H1 (cell line): Measurements from ENCODE around the gene RAB11FIP5. TPM values are rescaled to one million over a fixed set of nuclear protein-coding genes. Genes with fewer than 3 reads are reported as not detected.

Experiments used
- CTCF ChIA-PET: fragments of 300-600 bp; sonication (Branson Sonifier 250); formaldehyde crosslinking; loops from one replicate; lab custom pipeline; 2021; ENCODE audit not compliant: partially characterized antibody; lab: Charles Lee
- POLR2A ChIA-PET: fragments of 300-600 bp; sonication (Branson Sonifier 250); formaldehyde crosslinking; loops from one replicate; lab custom pipeline; 2021; ENCODE audit warnings: inconsistent platforms; ENCODE audit not compliant: partially characterized antibody; lab: Charles Lee
- DNase-seq, 2 experiments: peaks; one replicate each; pipeline versions ENCODE4 v3.0.0 to v3.0.0-alpha.2; 2010 to 2022; ENCODE audit warnings: low spot score in 2 of 2, low read depth in 1 of 2, mixed read lengths in 1 of 2
- FAIRE-seq: peaks from 2 replicates; lab custom pipeline; 2011; peaks lifted over from hg19 to GRCh38; lab: Jason Lieb, UNC
- H2AFZ ChIP-seq: 2 replicates; pipeline ENCODE4 v1.8.1; 2012; ENCODE audit warnings: low read length, inconsistent platforms
- H2AK5ac ChIP-seq: 2 replicates; pipeline ENCODE4 v1.6.1; 2013; ENCODE audit warnings: low read depth, low read length
- H2BK120ac ChIP-seq: replicated peaks from 2 replicates; pipeline ENCODE3; 2013; ENCODE audit warnings: low read depth, low read length, inconsistent platforms
- H2BK12ac ChIP-seq: 2 replicates; pipeline ENCODE4 v1.6.1; 2013; ENCODE audit warnings: low read depth, low read length
- H2BK15ac ChIP-seq: 2 replicates; pipeline ENCODE4 v1.6.1; 2013; ENCODE audit warnings: low read length
- H2BK20ac ChIP-seq: 2 replicates; pipeline ENCODE4 v1.6.1; 2013; ENCODE audit warnings: low read length
- H2BK5ac ChIP-seq: 2 replicates; pipeline ENCODE4 v1.6.1; 2013; ENCODE audit warnings: low read depth, low read length
- H3K14ac ChIP-seq: 2 replicates; pipeline ENCODE4 v1.6.1; 2013; ENCODE audit warnings: inconsistent platforms; ENCODE audit not compliant: insufficient read length
- H3K18ac ChIP-seq: 2 replicates; pipeline ENCODE4 v1.6.1; 2013; ENCODE audit warnings: low read length; ENCODE audit errors: extremely low read depth
- H3K23ac ChIP-seq: 2 replicates; pipeline ENCODE4 v1.6.1; 2013; ENCODE audit warnings: inconsistent platforms; ENCODE audit not compliant: insufficient read length
- H3K23me2 ChIP-seq: 2 replicates; pipeline ENCODE4 v1.6.1; 2013; ENCODE audit warnings: low read depth, low read length
- H3K27ac ChIP-seq: 2 replicates; pipeline ENCODE4 v1.6.1; 2011; ENCODE audit warnings: low read depth, low read length, inconsistent platforms
- H3K27me3 ChIP-seq, 4 experiments: replicated peaks in 1 of 4; 1 replicate in 1 of 4; 2 replicates in 3 of 4; pipeline versions ENCODE4 v1.6.1 to v1.8.1; 2011 to 2013; ENCODE audit warnings: low read length in 3 of 4, mild to moderate bottlenecking in 3 of 4, inconsistent platforms in 2 of 4, mixed read lengths in 2 of 4, moderate library complexity in 1 of 4; ENCODE audit not compliant: control insufficient read depth in 3 of 4, insufficient read depth in 3 of 4; ENCODE audit errors: extremely low read depth in 1 of 4
- H3K36me3 ChIP-seq, 4 experiments: 2 replicates each; pipeline versions ENCODE4 v1.6.1 to v1.8.1; 2011 to 2013; ENCODE audit warnings: mild to moderate bottlenecking in 4 of 4, low read length in 3 of 4, moderate library complexity in 2 of 4, control low read depth in 1 of 4, inconsistent platforms in 1 of 4; ENCODE audit not compliant: insufficient read depth in 4 of 4, control insufficient read depth in 2 of 4
- H3K4ac ChIP-seq: replicated peaks from 2 replicates; pipeline ENCODE3; 2013; ENCODE audit warnings: low read length, low read depth, mixed read lengths, inconsistent platforms; ENCODE audit not compliant: insufficient read length
- H3K4me1 ChIP-seq, 4 experiments: replicated peaks in 1 of 4; 1 replicate in 1 of 4; 2 replicates in 3 of 4; pipeline versions ENCODE4 v1.6.1 to v1.8.1; 2011 to 2013; ENCODE audit warnings: low read length in 3 of 4, inconsistent platforms in 2 of 4, mixed read lengths in 1 of 4; ENCODE audit not compliant: insufficient read depth in 4 of 4, control insufficient read depth in 3 of 4
- H3K4me2 ChIP-seq, 2 experiments: 2 replicates each; pipeline versions ENCODE4 v1.6.1 to v1.8.1; 2011 to 2013; ENCODE audit warnings: low read depth in 2 of 2, low read length in 2 of 2, control low read depth in 1 of 2, inconsistent platforms in 1 of 2, mild to moderate bottlenecking in 1 of 2; ENCODE audit not compliant: insufficient read depth in 1 of 2
- H3K4me3 ChIP-seq, 4 experiments: fragments of 200-600, 300-600 bp in 1 of 4; sonication (generic), shearing (Covaris generic), sonication (Bioruptor Twin) in 1 of 4; 2 replicates each; pipeline versions ENCODE4 v1.5.1 to v1.8.1; 2011 to 2016; ENCODE audit warnings: low read length in 4 of 4, low read depth in 3 of 4, control low read depth in 2 of 4, inconsistent platforms in 2 of 4, mild to moderate bottlenecking in 2 of 4, mixed read lengths in 1 of 4, moderate library complexity in 1 of 4; ENCODE audit not compliant: insufficient read depth in 2 of 4; ENCODE audit errors: extremely low read depth in 1 of 4
- H3K56ac ChIP-seq: replicated peaks from 2 replicates; pipeline ENCODE3; 2013; ENCODE audit warnings: low read depth, mild to moderate bottlenecking, mixed read lengths, low read length, inconsistent platforms; ENCODE audit not compliant: insufficient read length
- H3K79me1 ChIP-seq: 2 replicates; pipeline ENCODE4 v1.6.1; 2013; ENCODE audit warnings: low read depth, low read length, control low read depth
- H3K79me2 ChIP-seq, 2 experiments: 2 replicates each; pipeline versions ENCODE4 v1.6.1 to v1.8.1; 2012 to 2013; ENCODE audit warnings: low read length in 2 of 2, mild to moderate bottlenecking in 2 of 2, inconsistent platforms in 1 of 2; ENCODE audit not compliant: insufficient read depth in 2 of 2, control insufficient read depth in 1 of 2
- H3K9ac ChIP-seq, 4 experiments: replicated peaks in 1 of 4; 1 replicate in 1 of 4; 2 replicates in 3 of 4; pipeline versions ENCODE4 v1.6.1 to v1.8.1; 2011 to 2013; ENCODE audit warnings: low read depth in 3 of 4, low read length in 3 of 4, control low read depth in 2 of 4, mild to moderate bottlenecking in 2 of 4, moderate library complexity in 2 of 4, inconsistent platforms in 1 of 4; ENCODE audit errors: extremely low read depth in 1 of 4
- H3K9me3 ChIP-seq, 2 experiments: 2 replicates each; pipeline versions ENCODE4 v1.6.1 to v1.8.1; 2012 to 2013; ENCODE audit warnings: mild to moderate bottlenecking in 2 of 2, moderate library complexity in 2 of 2, control low read depth in 1 of 2, inconsistent platforms in 1 of 2, low read depth in 1 of 2, low read length in 1 of 2, mixed read lengths in 1 of 2; ENCODE audit not compliant: insufficient read depth in 2 of 2
- H4K20me1 ChIP-seq, 2 experiments: replicated peaks in 1 of 2; 2 replicates each; pipeline versions ENCODE3 to v1.8.1; 2011 to 2013; ENCODE audit warnings: inconsistent platforms in 2 of 2, low read length in 2 of 2, mild to moderate bottlenecking in 1 of 2; ENCODE audit not compliant: insufficient read depth in 2 of 2, control insufficient read depth in 1 of 2
- H4K5ac ChIP-seq: 2 replicates; pipeline ENCODE4 v1.6.1; 2013; ENCODE audit warnings: low read length, low read depth, mixed read lengths, inconsistent platforms; ENCODE audit not compliant: insufficient read length
- H4K8ac ChIP-seq: 2 replicates; pipeline ENCODE4 v1.8.0; 2013; ENCODE audit warnings: mild to moderate bottlenecking, moderate library complexity, low read length, inconsistent platforms; ENCODE audit not compliant: insufficient read depth; ENCODE audit errors: extremely low read depth
- H4K91ac ChIP-seq: replicated peaks from 2 replicates; pipeline ENCODE3; 2013; ENCODE audit warnings: low read length, mixed read lengths, inconsistent platforms; ENCODE audit not compliant: insufficient read length
- ATF2 ChIP-seq: IDR thresholded peaks from 2 replicates; pipeline ENCODE4 v1.6.1; 2012; ENCODE audit warnings: low read length, inconsistent platforms
- CHD2 ChIP-seq: IDR thresholded peaks from 2 replicates; pipeline ENCODE4 v1.6.1; 2012; ENCODE audit warnings: low read length, improper control_type of control experiment
- KDM5A ChIP-seq: fragments of 200-600 bp; IDR thresholded peaks from 2 replicates; pipeline ENCODE4 v1.7.1; 2012; ENCODE audit warnings: mild to moderate bottlenecking, low read length, inconsistent platforms, mixed read lengths
- POLR2A ChIP-seq, 2 experiments: IDR thresholded peaks; 1 replicate in 1 of 2; 2 replicates in 1 of 2; pipeline ENCODE4 v1.6.1; 2011; ENCODE audit warnings: low read depth in 2 of 2, low read length in 2 of 2, mild to moderate bottlenecking in 2 of 2; ENCODE audit errors: control extremely low read depth in 1 of 2
- SRF ChIP-seq: IDR thresholded peaks from 2 replicates; pipeline ENCODE4 v1.6.1; 2011; ENCODE audit warnings: mild to moderate bottlenecking, low read depth, low read length, moderate library complexity
- YY1 ChIP-seq: IDR thresholded peaks from 2 replicates; pipeline ENCODE4 v1.6.1; 2011; ENCODE audit warnings: low read depth, mild to moderate bottlenecking, low read length
- WGBS, 2 experiments: shearing (Covaris generic) in 1 of 2; methylation state at CpG; one replicate each; pipeline versions ENCODE4 v1.1.6 to v1.1.7; 2013 to 2015; ENCODE audit warnings: low lambda C conversion rate in 2 of 2, mixed read lengths in 2 of 2, inconsistent platforms in 1 of 2, low coverage in 1 of 2, missing lambda C conversion rate in 1 of 2; ENCODE audit not compliant: insufficient replicate concordance in 2 of 2, insufficient coverage in 1 of 2, insufficient read length in 1 of 2; ENCODE audit errors: extremely low coverage in 1 of 2, missing lambda C conversion rate in 1 of 2; 5-methylcytosine and 5-hydroxymethylcytosine counted together
- long read RNA-seq, 2 experiments: library from RNA in 1 of 2; library from capped mRNA in 1 of 2; stranded (forward); transcript quantifications; one replicate each; pipeline ENCODE4 v2.0.0, GENCODE V29; 2021; ENCODE audit warnings: inconsistent platforms in 1 of 2
- polyA minus RNA-seq, 3 experiments: library from RNA; depleted of rRNA, polyadenylated mRNA; stranded (reverse); fragments of >200 nt; gene quantifications; 1 replicate in 2 of 3; 2 replicates in 1 of 3; pipeline ENCODE4 v1.2.3, GENCODE V29; 2011
- polyA plus RNA-seq, 7 experiments: library from polyadenylated mRNA; depleted of rRNA in 3 of 7; stranded (reverse) in 5 of 7; unstranded in 2 of 7; fragments of >200 nt in 5 of 7; fragments of 200-250 nt in 2 of 7; gene quantifications; 1 replicate in 5 of 7; 2 replicates in 1 of 7; 4 replicates in 1 of 7; pipeline versions ENCODE4 v1.2.1 to v1.2.3, GENCODE V29; 2011 to 2013; ENCODE audit warnings: missing spikeins in 2 of 7, mixed read lengths in 2 of 7
- total RNA-seq: library from RNA; stranded (reverse); fragmentation: NEBNext Ultra II Directional; extraction: Animal tissue kit (Norgen Biotek cat#: 25700); gene quantifications from 2 replicates; pipeline ENCODE4 v1.2.1, GENCODE V29; 2021

The RAB11FIP5 gene
- total RNA-seq (13.5 and 17.0 TPM in 2 replicates), polyA plus RNA-seq (2011; rRNA removed) (6.3 and 9.0 TPM in 2 replicates), polyA minus RNA-seq (2011; rRNA and poly(A)+ RNA removed) (12.5 and 14.9 TPM in 2 replicates)
- 7.1 TPM for polyA plus RNA-seq (2011; cell fraction: cytosol; rRNA removed)
- polyA plus RNA-seq (2011; cell fraction: nucleus; rRNA removed): 11.7 TPM
- 10.4 to 12.7 TPM (median 11.1 TPM) in 4 replicates for polyA plus RNA-seq (2012, experiment 1 of 2)
- polyA plus RNA-seq (2012, experiment 2 of 2): 12.7 TPM
- 7.8 TPM for polyA plus RNA-seq (2013, experiment 1 of 2)
- 7.9 TPM for polyA plus RNA-seq (2013, experiment 2 of 2)
- 4.8 TPM for polyA minus RNA-seq (2011; cell fraction: cytosol; rRNA and poly(A)+ RNA removed)
- 8.9 TPM for polyA minus RNA-seq (2011; cell fraction: nucleus; rRNA and poly(A)+ RNA removed)
- long read RNA-seq, experiment 1, partial matches to known transcripts: 12 of 15 reads
- long read RNA-seq, experiment 1, other reads (novel, unspliced or antisense): 3 of 15 reads
- long read RNA-seq, experiment 2: 0 reads

- Histone ChIP-seq H3K14ac (no peak within 1 kb of the TSS), H3K18ac (peak within 1 kb of the TSS; percentile 78), H3K4ac (no peak within 1 kb of the TSS), H3K79me2 (peaks cover 0 to 15% of the 10 kb centered on the region in 2 experiments; a peak in 2 of 4 replicates), H3K36me3 (no peaks in the 10 kb centered on the region), H3K27ac (no peak within 1 kb of the TSS), H4K91ac (no peak within 1 kb of the TSS), H2BK120ac (no peak within 1 kb of the TSS), H2BK5ac (no peak within 1 kb of the TSS), H2AFZ (peak within 1 kb of the TSS; percentile 20; the same call in 1 of the 2 replicates), H3K56ac (peak within 1 kb of the TSS; percentile 55), H2BK15ac (no peak within 1 kb of the TSS), H2BK20ac (no peak within 1 kb of the TSS; the same call in 1 of the 2 replicates), H4K8ac (peak within 1 kb of the TSS; percentile 85), H4K20me1 (peaks cover 0 to 4% of the 10 kb centered on the region in 2 experiments), H3K9me3 (peaks cover 0 to 5% of the 10 kb centered on the region in 2 experiments; a peak in 1 of 4 replicates), H3K9ac (peak within 1 kb of the TSS; percentile 16 to 55 (median 48); a peak in 5 of 7 replicates), H3K79me1 (peaks cover 8% of the 10 kb centered on the region), H4K5ac (peak within 1 kb of the TSS; percentile 71), H3K23me2 (peaks cover 15% of the 10 kb centered on the region), H3K4me2 (peak within 1 kb of the TSS; percentile 80 to 95), H2AK5ac (no peak within 1 kb of the TSS), H3K4me3 (peak within 1 kb of the TSS; percentile 58 to 73 (median 66)), H3K4me1 (peaks cover 10 to 14% (median 12%) of the 10 kb centered on the region in 4 experiments; a peak in 6 of 7 replicates), H3K27me3 (no peaks in the 10 kb centered on the region; a peak in 2 of 7 replicates), H3K23ac (no peak within 1 kb of the TSS), H2BK12ac (peak within 1 kb of the TSS; percentile 80; the same call in 1 of the 2 replicates)
- FAIRE-seq (no peak), DNase-seq (peak in 1 of 2 experiments; percentile 91)
- ChIA-PET POLR2A (interaction anchor here (1.0 to 3.7 kb wide), 9 partner anchors 11 to 120 kb away, joined by 3 to 17 read pairs (median 5); partner anchors contain the start of genes CCT7 and PRADC1), CTCF (interaction anchor here (0.8 to 7.5 kb wide), 5 partner anchors 11 to 139 kb away, joined by 3 to 63 read pairs (median 25); no protein-coding TSS in a partner anchor)
- 3% methylated on average over 44 of the region's 93 CpGs; no CpG with 5 or more reads in 1 of the 2 experiments for WGBS, 2 experiments
- TF ChIP-seq KDM5A: no peak
- TF ChIP-seq ATF2: no peak
- no peak for TF ChIP-seq CHD2
- TF ChIP-seq SRF: no peak
- TF ChIP-seq POLR2A (IDR thresholded peaks at IDR 0.05; ENCODE audit: control extremely low read depth in 1 of 2, low read depth in 2 of 2, low read length in 2 of 2): 0 out of 3 replicates have a peak, but pooled peaks of 1 of the 2 experiments have one; percentile 26
- TF ChIP-seq YY1: 0 out of 2 replicates have a peak, but pooled peaks have one; percentile 21
Observed at GRCh38 chr2:73112913-73113854, at the start of gene RAB11FIP5. RAB11FIP5 (minus strand) TSS chr2:73112948; CDS start chr2:73112777, 171 bp downstream.
